ENCODE results near the gene ITGA2B.
A peak's percentile ranks its signal among the peaks of the same experiment; 100 is the strongest.
"Not testable (repeated sequence)": the region's sequence is repeated elsewhere in the genome, so short reads cannot be mapped to it uniquely, and the experiment has no call there.

Gene ITGA2B

DNA sequence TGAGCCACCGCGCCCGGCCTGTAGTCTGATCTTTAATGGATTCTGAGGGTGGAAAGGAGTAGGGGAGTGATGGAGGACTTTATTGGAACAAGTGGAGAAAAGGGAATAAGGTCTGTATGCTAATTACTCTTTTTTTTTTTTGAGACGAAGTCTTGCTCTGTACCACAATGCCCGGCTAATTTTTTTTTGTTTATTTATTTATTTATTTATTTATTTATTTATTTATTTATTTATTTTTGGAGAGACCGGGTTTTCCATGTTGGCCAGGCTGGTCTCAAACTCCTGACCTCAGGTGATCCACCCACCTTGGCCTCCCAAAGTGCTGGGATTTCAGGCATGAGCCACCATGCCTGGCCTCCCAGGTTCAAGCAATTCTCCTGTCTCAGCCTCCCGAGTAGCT lies 59.9 kb downstream of the ITGA2B start:
- not testable (repeated sequence) for DNase-seq

- no peak for DNase-seq
Observed at GRCh38 chr17:44327715-44328449, 61.6 kb downstream of the ITGA2B start.

GRCh38 chr17:44326861-44327444 lies 62.5 kb downstream of the ITGA2B start:
- peak; percentile 66 for DNase-seq

DNA sequence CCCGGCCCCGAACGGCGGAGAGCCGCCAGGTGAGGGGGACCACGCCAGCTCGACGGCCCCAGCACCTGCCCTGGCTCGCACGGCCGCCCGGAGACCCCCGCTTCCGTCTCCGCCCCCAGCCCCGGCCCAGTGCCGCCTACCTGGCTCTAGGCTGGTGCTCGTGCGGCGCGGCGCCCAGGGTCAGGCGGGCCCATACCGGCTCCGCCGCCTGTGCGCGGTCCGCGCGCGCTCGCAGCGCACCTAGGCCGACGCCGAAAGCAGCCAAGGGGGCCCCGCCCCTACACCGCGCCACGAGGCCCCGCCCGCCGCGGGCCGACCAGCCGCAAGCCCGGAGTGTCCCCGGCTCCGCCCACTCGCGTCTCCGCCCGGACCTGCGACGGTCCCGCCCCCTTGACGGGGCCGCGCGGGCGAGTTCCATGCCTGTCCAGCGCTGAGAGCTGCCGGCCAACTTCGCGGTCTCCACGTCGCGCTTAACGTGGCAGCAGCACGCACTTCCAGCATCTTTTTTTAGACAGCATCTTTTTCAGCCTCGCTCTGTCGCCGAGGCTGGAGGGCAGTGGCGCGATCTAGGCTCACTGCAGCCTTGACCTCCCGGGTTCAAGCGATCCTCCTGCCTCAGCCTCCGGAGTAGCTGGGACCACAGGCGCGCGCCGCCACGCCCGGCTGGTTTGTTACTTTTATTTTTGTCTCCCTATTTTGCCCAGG lies 64.7 kb downstream of the ITGA2B start, which contains the start of gene SLC25A39:
SLC25A39 (minus strand) TSS at position 253 of the 705 bp plus-strand sequence. CDS start 1,261 bp downstream, outside the sequence.
- peak; percentile 93 for DNase-seq

- DNase-seq, result no peak
Observed at GRCh38 chr17:44324092-44324570, 65.3 kb downstream of the ITGA2B start.

- DNase-seq, result no peak
Observed at GRCh38 chr17:44323359-44324091, 65.9 kb downstream of the ITGA2B start.

GRCh38 chr17:44322236-44322895 lies 67.1 kb downstream of the ITGA2B start:
- DNase-seq, result no peak

Measured in right kidney (tissue), 1 donor.